HepG2 (cell line): ENCODE data around the gene NUDT8. TPM values are rescaled to one million over a fixed set of nuclear protein-coding genes. Genes with fewer than 3 reads are reported as not detected.

Experiments used
- ATAC-seq: fragments of 200-7000 bp; cut with Tn5 transposase; 3 replicates; pipeline ENCODE4 v1.9.1; 2020; ENCODE audit warnings: mild to moderate bottlenecking, moderate library complexity
- BruUV-seq: library from RNA; stranded (reverse); fragments of 400-500 nt; replicated peaks from 2 replicates; lab custom pipeline; 2021; lab: Mats Ljungman, UMichigan
- CTCF ChIA-PET: fragments of 300-600 bp; formaldehyde crosslinking; extraction: SDS; loops from one replicate; lab custom pipeline; 2021; ENCODE audit warnings: low total read pairs, inconsistent platforms, low intra/inter-chr PET ratio; lab: Yijun Ruan, JAX
- POLR2A ChIA-PET: fragments of 350-600 bp; sonication (Branson Sonifier 250); formaldehyde crosslinking; loops from one replicate; lab custom pipeline; 2020; ENCODE audit warnings: antibody characterized with exemption, inconsistent platforms; lab: Yijun Ruan, JAX
- DNase-seq: peaks from one replicate; pipeline ENCODE4 v3.0.0-alpha.2; 2015; ENCODE audit warnings: low spot score
- FAIRE-seq: peaks from 3 replicates; lab custom pipeline; 2011; peaks lifted over from hg19 to GRCh38; lab: Jason Lieb, UNC
- H2AFZ ChIP-seq: one replicate; pipeline ENCODE4 v1.6.1; 2011; ENCODE audit warnings: low read length, inconsistent platforms
- H3K27ac ChIP-seq: fragments of 300-600 bp; 3 replicates; pipeline ENCODE4 v1.8.0; 2011; ENCODE audit warnings: mixed run types, mild to moderate bottlenecking, mixed read lengths, low read length, inconsistent platforms; ENCODE audit not compliant: insufficient read depth; ENCODE audit errors: extremely low read length
- H3K27me3 ChIP-seq, 2 experiments: fragments of 200-600 bp in 1 of 2; 2 replicates in 1 of 2; 3 replicates in 1 of 2; pipeline versions ENCODE4 v1.6.0 to v1.8.0; 2011; ENCODE audit warnings: low read length in 2 of 2, mild to moderate bottlenecking in 2 of 2, moderate library complexity in 2 of 2, inconsistent platforms in 1 of 2; ENCODE audit not compliant: insufficient read depth in 2 of 2, control insufficient read depth in 1 of 2
- H3K36me3 ChIP-seq, 2 experiments: fragments of 200-600 bp in 1 of 2; replicated peaks in 1 of 2; 2 replicates in 1 of 2; 3 replicates in 1 of 2; pipeline versions ENCODE4 v1.5.1 to v1.8.0; 2011; ENCODE audit warnings: low read length in 2 of 2, inconsistent platforms in 1 of 2; ENCODE audit not compliant: insufficient read depth in 2 of 2, control insufficient read depth in 1 of 2
- H3K4me1 ChIP-seq: 2 replicates; pipeline ENCODE4 v1.5.1; 2012; ENCODE audit warnings: low read length, inconsistent platforms; ENCODE audit not compliant: insufficient read depth
- H3K4me2 ChIP-seq: 2 replicates; pipeline ENCODE4 v1.6.0; 2011; ENCODE audit warnings: low read depth, low read length, inconsistent platforms
- H3K4me3 ChIP-seq, 3 experiments: fragments of 200-600 bp in 1 of 3; sonication (generic), shearing (Covaris generic) in 1 of 3; replicated peaks in 1 of 3; 2 replicates each; pipeline ENCODE4 v1.5.1; 2011 to 2016; ENCODE audit warnings: low read length in 3 of 3, inconsistent platforms in 2 of 3, low read depth in 2 of 3, mild to moderate bottlenecking in 2 of 3, control low read depth in 1 of 3, mixed read lengths in 1 of 3; ENCODE audit not compliant: insufficient read depth in 1 of 3
- H3K79me2 ChIP-seq: one replicate; pipeline ENCODE4 v1.6.1; 2011; ENCODE audit warnings: low read length, inconsistent platforms; ENCODE audit not compliant: insufficient read depth
- H3K9ac ChIP-seq: 2 replicates; pipeline ENCODE4 v1.6.0; 2011; ENCODE audit warnings: mild to moderate bottlenecking, low read depth, low read length, inconsistent platforms; ENCODE audit not compliant: insufficient read depth
- H3K9me3 ChIP-seq: 2 replicates; pipeline ENCODE4 v1.5.1; 2012; ENCODE audit warnings: mild to moderate bottlenecking, low read length
- H4K20me1 ChIP-seq: 2 replicates; pipeline ENCODE4 v1.6.0; 2011; ENCODE audit warnings: inconsistent platforms, mild to moderate bottlenecking, low read length, moderate library complexity; ENCODE audit not compliant: insufficient read depth
- CHD4 ChIP-seq: fragments of 200-600 bp; sonication (generic); IDR thresholded peaks from 2 replicates; pipeline ENCODE4 v1.7.0; 2017; ENCODE audit warnings: mild to moderate bottlenecking, low read length, borderline replicate concordance
- MAF1 ChIP-seq: sonication (generic); formaldehyde crosslinking; IDR thresholded peaks from 2 replicates; pipeline ENCODE4 v1.5.0; 2020; ENCODE audit warnings: missing genetic modification reagents, borderline replicate concordance
- NCOA1 ChIP-seq: sonication (generic); formaldehyde crosslinking; IDR thresholded peaks from 2 replicates; pipeline ENCODE4 v1.9.0; 2021; ENCODE audit warnings: missing genetic modification reagents
- PRDM10 ChIP-seq: sonication (generic); formaldehyde crosslinking; IDR thresholded peaks from 2 replicates; pipeline ENCODE4 v1.4.0; 2020; ENCODE audit warnings: low read depth, missing genetic modification reagents
- ZNF326 ChIP-seq: sonication (generic); formaldehyde crosslinking; IDR thresholded peaks from 2 replicates; pipeline ENCODE4 v1.4.0; 2020; ENCODE audit warnings: missing genetic modification reagents, borderline replicate concordance
- ZNF331 ChIP-seq: sonication (generic); formaldehyde crosslinking; IDR thresholded peaks from 2 replicates; pipeline ENCODE4 v1.4.0; 2020; ENCODE audit warnings: missing genetic modification reagents
- ZNF777 ChIP-seq: sonication (generic); formaldehyde crosslinking; IDR thresholded peaks from 2 replicates; pipeline ENCODE4 v1.4.0; 2020; ENCODE audit warnings: missing genetic modification reagents
- ZNF780A ChIP-seq: sonication (generic); formaldehyde crosslinking; IDR thresholded peaks from 2 replicates; pipeline ENCODE4 v1.8.0; 2022; ENCODE audit warnings: mild to moderate bottlenecking, missing genetic modification reagents, moderate library complexity
- WGBS: methylation state at CpG from one replicate; pipeline ENCODE4 v1.1.6; 2017; ENCODE audit warnings: low lambda C conversion rate; 5-methylcytosine and 5-hydroxymethylcytosine counted together
- in situ Hi-C: cut with HindIII; loops from 2 replicates; pipeline ENCODE4 v1.10.0; 2017; ENCODE audit warnings: low pct_unique_long_range_greater_than_20kb; ENCODE audit not compliant: extremely low pct_ligation_motif_present
- intact Hi-C: fragments of 100-400 bp; cut with micrococcal nuclease; formaldehyde crosslinking; loops from one replicate; pipeline ENCODE4 v1.10.0; 2022; ENCODE audit not compliant: unreplicated experiment
- polyA plus RNA-seq, 8 experiments: library from polyadenylated mRNA; depleted of rRNA in 3 of 8; stranded (reverse) in 7 of 8; unstranded in 1 of 8; fragments of >200 nt; fragmentation: Illumina TruSeq in 4 of 8; extraction: Trizol in 4 of 8; gene quantifications; 2 replicates each; pipeline versions ENCODE4 v1.2.1 to v1.2.3, GENCODE V29; 2011 to 2016; ENCODE audit warnings: low read depth in 4 of 8, missing spikeins in 1 of 8, mixed read lengths in 1 of 8; ENCODE audit not compliant: insufficient read depth in 1 of 8
- total RNA-seq, 5 experiments: library from RNA; depleted of rRNA; stranded (reverse); fragments of >200 nt; fragmentation: Illumina TruSeq; extraction: Trizol; gene quantifications; 2 replicates each; pipeline ENCODE4 v1.2.3, GENCODE V29; 2016; ENCODE audit warnings: low read depth in 1 of 5

The NUDT8 gene
- total and polyA plus RNA-seq, 2 of the 13 experiments (the other 11 are each of a cell fraction or from before 2014, with no cell fraction given): 6.7 to 25.8 TPM

- BruUV-seq: no TSS peak
- Histone ChIP-seq H3K27ac (no peak overlapping the region), H3K9me3 (no peaks in the 10 kb centered on the region), H3K27me3 (peaks cover 1 to 17% of the 10 kb centered on the region in 2 experiments; a peak in 3 of 5 replicates), H2AFZ (no peak overlapping the region), H3K4me3 (no peak overlapping the region), H4K20me1 (no peaks in the 10 kb centered on the region), H3K9ac (no peak overlapping the region), H3K4me1 (no peaks in the 10 kb centered on the region), H3K79me2 (no peaks in the 10 kb centered on the region), H3K4me2 (no peak overlapping the region), H3K36me3 (no peaks in the 10 kb centered on the region)
- TF ChIP-seq CHD4 (no peak), ZNF331 (CRISPR knock-in tag) (no peak), NCOA1 (no peak), PRDM10 (CRISPR knock-in tag) (no peak), MAF1 (no peak), ZNF326 (CRISPR knock-in tag) (no peak), ZNF777 (CRISPR knock-in tag) (no peak), ZNF780A (CRISPR knock-in tag) (no peak)
- DNase-seq: no peak
- ATAC-seq: no peak; the same call in 2 of the 3 replicates
- FAIRE-seq: no peak
- POLR2A ChIA-PET: no interaction called here
- 48% methylated on average over 7 of the region's 33 CpGs for WGBS
- in situ Hi-C loops: loop anchor here (25.0 kb wide), 1 partner anchor 122 kb away; no protein-coding TSS in a partner anchor
- CTCF ChIA-PET: no interaction called here
- intact Hi-C loops: no loop called here
Measured at GRCh38 chr11:67664696-67665540, 35.2 kb upstream of the NUDT8 start.
